ENCODE data around the gene LMNTD1. TPM values are rescaled to one million over a fixed set of nuclear protein-coding genes. Genes with fewer than 3 reads are reported as not detected.

Gene LMNTD1
- polyA plus RNA-seq, 3 donors = not detected

GRCh38 chr12:25494926-25495325 is 58.2 kb downstream of the LMNTD1 start:
- no peak for TF ChIP-seq CTCF (IDR thresholded peaks at IDR 0.05)
- no peak overlapping the region for H3K27ac ChIP-seq (ENCODE audit: low read depth in 1 of 2, low read length in 2 of 2)
- H3K79me2 ChIP-seq (ENCODE audit: insufficient read depth, low read length) = no peaks in the 10 kb centered on the region
- Mint-ChIP-seq H3K4me1 (no peaks in the 10 kb centered on the region), H3K27ac (no peak overlapping the region), H3K36me3 (no peaks in the 10 kb centered on the region), H3K4me3 (no peak overlapping the region), H3K27me3 (ENCODE audit: low read depth in 3 of 3) (peaks cover 0 to 1% (median 0%) of the 10 kb centered on the region in 3 donors), H3K9me3 (peaks cover 0 to 4% (median 3%) of the 10 kb centered on the region in 7 donors)
- no peaks in the 10 kb centered on the region for H3K27me3 ChIP-seq (ENCODE audit: control insufficient read depth in 2 of 2, insufficient read depth in 2 of 2, low read length in 2 of 2)
- no peak for DNase-seq
- H4K20me1 ChIP-seq (ENCODE audit: insufficient read depth, low read length) = no peaks in the 10 kb centered on the region
- H3K4me2 ChIP-seq (replicated peaks; ENCODE audit: extremely low read depth, low read length, poor library complexity, severe bottlenecking) = no peak overlapping the region
- intact Hi-C loops (cut with micrococcal nuclease) = no loop called here
- no peak overlapping the region for H3K9ac ChIP-seq (ENCODE audit: insufficient read depth, low read length, poor library complexity, severe bottlenecking)
- no peaks in the 10 kb centered on the region for H3K4me1 ChIP-seq (ENCODE audit: control insufficient read depth in 1 of 2, insufficient read depth in 2 of 2, low read length in 2 of 2)
- no peak overlapping the region for H2AFZ ChIP-seq (ENCODE audit: insufficient read depth, low read depth, low read length, poor library complexity, severe bottlenecking)
- H3K4me3 ChIP-seq (replicated peaks in 1 of 3; ENCODE audit: low read depth in 2 of 3, low read length in 3 of 3) = no peak overlapping the region
- WGBS (ENCODE audit: insufficient coverage) = no CpG with 5 or more reads among the region's 2 CpGs
- H3K36me3 ChIP-seq (replicated peaks in 1 of 2; ENCODE audit: control insufficient read depth in 1 of 2, insufficient read depth in 2 of 2, low read length in 2 of 2) = no peaks in the 10 kb centered on the region
- H3K9me3 ChIP-seq (replicated peaks in 1 of 2; ENCODE audit: control insufficient read depth in 1 of 2, insufficient read depth in 1 of 2, low read length in 2 of 2) = no peaks in the 10 kb centered on the region

- no peaks in the 10 kb centered on the region for H3K9me3 ChIP-seq (replicated peaks in 1 of 2; ENCODE audit: control insufficient read depth in 1 of 2, insufficient read depth in 1 of 2, low read length in 2 of 2)
- no peak for DNase-seq
- H3K79me2 ChIP-seq (ENCODE audit: insufficient read depth, low read length) = no peaks in the 10 kb centered on the region
- Mint-ChIP-seq H3K4me1 (no peaks in the 10 kb centered on the region), H3K27ac (no peak overlapping the region), H3K27me3 (ENCODE audit: low read depth in 3 of 3) (peaks cover 0 to 1% (median 0%) of the 10 kb centered on the region in 3 donors), H3K4me3 (no peak overlapping the region), H3K36me3 (no peaks in the 10 kb centered on the region), H3K9me3 (peaks cover 0 to 7% (median 4%) of the 10 kb centered on the region in 7 donors)
- TF ChIP-seq CTCF (IDR thresholded peaks at IDR 0.05) = no peak
- no peaks in the 10 kb centered on the region for H3K27me3 ChIP-seq (ENCODE audit: control insufficient read depth in 2 of 2, insufficient read depth in 2 of 2, low read length in 2 of 2)
- H3K9ac ChIP-seq (ENCODE audit: insufficient read depth, low read length, poor library complexity, severe bottlenecking) = no peak overlapping the region
- H3K4me2 ChIP-seq (replicated peaks; ENCODE audit: extremely low read depth, low read length, poor library complexity, severe bottlenecking) = no peak overlapping the region
- H3K27ac ChIP-seq (ENCODE audit: low read depth in 1 of 2, low read length in 2 of 2) = no peak overlapping the region
- no peak overlapping the region for H2AFZ ChIP-seq (ENCODE audit: insufficient read depth, low read depth, low read length, poor library complexity, severe bottlenecking)
- H3K36me3 ChIP-seq (replicated peaks in 1 of 2; ENCODE audit: control insufficient read depth in 1 of 2, insufficient read depth in 2 of 2, low read length in 2 of 2) = no peaks in the 10 kb centered on the region
- no peak overlapping the region for H3K4me3 ChIP-seq (replicated peaks in 1 of 3; ENCODE audit: low read depth in 2 of 3, low read length in 3 of 3)
- no peaks in the 10 kb centered on the region for H4K20me1 ChIP-seq (ENCODE audit: insufficient read depth, low read length)
- H3K4me1 ChIP-seq (ENCODE audit: control insufficient read depth in 1 of 2, insufficient read depth in 2 of 2, low read length in 2 of 2) = no peaks in the 10 kb centered on the region
- no CpG with 5 or more reads among the region's 3 CpGs for WGBS (ENCODE audit: insufficient coverage)
- intact Hi-C loops (cut with micrococcal nuclease) = no loop called here
Observed at GRCh38 chr12:25493682-25494081, 59.4 kb downstream of the LMNTD1 start.

Measured in CD14-positive monocyte (primary cell).